B cell (primary cell): ENCODE data around the gene FADS2. TPM values are rescaled to one million over a fixed set of nuclear protein-coding genes. Genes with fewer than 3 reads are reported as not detected.

Experiments
- ATAC-seq: fragments of 200-7000 bp; cut with Tn5 transposase; one replicate; pipeline ENCODE4 v1.10.0; 2021; ENCODE audit warnings: low read depth, mild to moderate bottlenecking, moderate number of reproducible peaks, moderate library complexity
- CTCF ChIA-PET: fragments of 350-600 bp; sonication (Branson Sonifier 250); formaldehyde crosslinking; loops from one replicate; lab custom pipeline; 2021; ENCODE audit warnings: antibody characterized with exemption, inconsistent platforms; lab: Charles Lee
- POLR2A ChIA-PET: fragments of 350-600 bp; sonication (Branson Sonifier 250); formaldehyde crosslinking; loops from one replicate; lab custom pipeline; 2021; ENCODE audit warnings: antibody characterized with exemption; lab: Charles Lee
- DNase-seq: peaks from one replicate; pipeline ENCODE4 v3.0.0; 2013
- H2AFZ ChIP-seq: 2 replicates; pipeline ENCODE4 v1.6.1; 2012; ENCODE audit warnings: mild to moderate bottlenecking, low read depth, low read length; ENCODE audit not compliant: insufficient read depth, poor library complexity, severe bottlenecking
- H3K27ac ChIP-seq, 2 donors: 1 replicate in 1 of 2; 2 replicates in 1 of 2; pipeline ENCODE4 v1.5.1; 2012 to 2013; ENCODE audit warnings: low read length in 2 of 2, mild to moderate bottlenecking in 2 of 2, moderate library complexity in 1 of 2
- H3K27me3 ChIP-seq, 4 experiments: fragments of 200-600 bp in 1 of 4; sonication (generic) in 1 of 4; replicated peaks in 1 of 4; 1 replicate in 2 of 4; 2 replicates in 2 of 4; pipeline versions ENCODE4 v1.6.1 to v1.7.0; 2013 to 2016; ENCODE audit warnings: low read length in 3 of 4, mild to moderate bottlenecking in 2 of 4, mixed read lengths in 1 of 4, moderate library complexity in 1 of 4; ENCODE audit not compliant: insufficient read depth in 4 of 4, control insufficient read depth in 3 of 4; ENCODE audit errors: control extremely low read depth in 1 of 4
- H3K36me3 ChIP-seq, 2 experiments: replicated peaks in 1 of 2; 1 replicate in 1 of 2; 2 replicates in 1 of 2; pipeline versions ENCODE4 v1.6.1 to v1.7.1; 2013; ENCODE audit warnings: low read length in 1 of 2; ENCODE audit not compliant: insufficient read depth in 2 of 2, control insufficient read depth in 1 of 2; ENCODE audit errors: control extremely low read depth in 1 of 2, extremely low read depth in 1 of 2
- H3K4me1 ChIP-seq, 2 donors: fragments of 200-600 bp in 1 of 2; sonication (generic) in 1 of 2; 1 replicate in 1 of 2; 2 replicates in 1 of 2; pipeline versions ENCODE4 v1.5.1 to v1.6.1; 2013 to 2017; ENCODE audit warnings: low read length in 2 of 2; ENCODE audit not compliant: control insufficient read depth in 2 of 2, insufficient read depth in 2 of 2
- H3K4me2 ChIP-seq: replicated peaks from 2 replicates; pipeline ENCODE3; 2012; ENCODE audit warnings: mild to moderate bottlenecking, low read depth, low read length; ENCODE audit not compliant: poor library complexity, severe bottlenecking
- H3K4me3 ChIP-seq, 5 experiments: fragments of 200-600 bp in 1 of 5; sonication (generic) in 1 of 5; 1 replicate in 3 of 5; 2 replicates in 2 of 5; pipeline versions ENCODE4 v1.5.1 to v1.7.0; 2011 to 2016; ENCODE audit warnings: low read length in 4 of 5, mild to moderate bottlenecking in 4 of 5, low read depth in 2 of 5, control low read depth in 1 of 5, moderate library complexity in 1 of 5; ENCODE audit not compliant: insufficient read depth in 1 of 5; ENCODE audit errors: control extremely low read depth in 1 of 5, extremely low read depth in 1 of 5
- H3K79me2 ChIP-seq: fragments of 200-600 bp; sonication (generic); one replicate; pipeline ENCODE4 v1.6.0; 2016; ENCODE audit warnings: low read length; ENCODE audit not compliant: control insufficient read depth, insufficient read depth
- H3K9ac ChIP-seq: fragments of 200-600 bp; sonication (generic); 2 replicates; pipeline ENCODE4 v1.6.1; 2017; ENCODE audit warnings: mild to moderate bottlenecking, low read length, moderate library complexity
- H3K9me3 ChIP-seq, 3 donors: one replicate each; pipeline versions ENCODE4 v1.6.1 to v1.7.1; 2013; ENCODE audit warnings: low read length in 2 of 3; ENCODE audit not compliant: control insufficient read depth in 2 of 3, insufficient read depth in 1 of 3; ENCODE audit errors: control extremely low read depth in 1 of 3
- H4K20me1 ChIP-seq: 2 replicates; pipeline ENCODE4 v1.6.0; 2012; ENCODE audit warnings: mild to moderate bottlenecking, low read length; ENCODE audit not compliant: insufficient read depth, control insufficient read depth, poor library complexity, severe bottlenecking
- H3K27ac Mint-ChIP-seq: one replicate; pipeline ENCODE4 v1.8.0; 2021; ENCODE audit warnings: mixed read lengths
- H3K27me3 Mint-ChIP-seq: one replicate; pipeline ENCODE4 v1.8.0; 2021; ENCODE audit warnings: mixed read lengths
- H3K4me1 Mint-ChIP-seq: one replicate; pipeline ENCODE4 v1.8.0; 2021; ENCODE audit warnings: mixed read lengths
- H3K4me3 Mint-ChIP-seq: one replicate; pipeline ENCODE4 v1.8.0; 2021; ENCODE audit warnings: mixed read lengths
- H3K9me3 Mint-ChIP-seq: one replicate; pipeline ENCODE4 v1.8.0; 2022; ENCODE audit warnings: mixed read lengths; ENCODE audit not compliant: insufficient read depth
- EZH2 ChIP-seq: IDR thresholded peaks from 2 replicates; pipeline ENCODE4 v1.6.1; 2012; ENCODE audit warnings: borderline replicate concordance, low read depth, mild to moderate bottlenecking, moderate library complexity, low read length; ENCODE audit not compliant: insufficient read depth, poor library complexity, severe bottlenecking
- WGBS: methylation state at CpG from one replicate; pipeline ENCODE4 v1.1.5; 2013; ENCODE audit warnings: missing lambda C conversion rate; ENCODE audit not compliant: insufficient coverage; 5-methylcytosine and 5-hydroxymethylcytosine counted together
- intact Hi-C: fragments of 100-400 bp; cut with micrococcal nuclease; formaldehyde crosslinking; loops from one replicate; pipeline ENCODE4 v1.10.0; 2022
- polyA plus RNA-seq: library from polyadenylated mRNA; depleted of rRNA; stranded (reverse); fragments of >200 nt; gene quantifications from 2 replicates; pipeline ENCODE4 v1.2.3, GENCODE V29; 2012
- total RNA-seq, 2 donors: library from RNA; stranded (reverse); fragments of 120-200 nt in 1 of 2; gene quantifications; 1 replicate in 1 of 2; 2 replicates in 1 of 2; pipeline versions ENCODE4 v1.2.3 to v1.2.4, GENCODE V29; 2013 to 2022
- TF ChIP-seq, protein P1 (sequence below): fragments of 200-600 bp; IDR thresholded peaks from one replicate; pipeline ENCODE4 v1.8.0; 2022; ENCODE audit warnings: antibody characterized with exemption, mild to moderate bottlenecking

The FADS2 gene
- total and polyA plus RNA-seq, 2 donors (not counting 1 experiment from before 2014, with no cell fraction given): 1.5 to 5.9 TPM

DNA sequence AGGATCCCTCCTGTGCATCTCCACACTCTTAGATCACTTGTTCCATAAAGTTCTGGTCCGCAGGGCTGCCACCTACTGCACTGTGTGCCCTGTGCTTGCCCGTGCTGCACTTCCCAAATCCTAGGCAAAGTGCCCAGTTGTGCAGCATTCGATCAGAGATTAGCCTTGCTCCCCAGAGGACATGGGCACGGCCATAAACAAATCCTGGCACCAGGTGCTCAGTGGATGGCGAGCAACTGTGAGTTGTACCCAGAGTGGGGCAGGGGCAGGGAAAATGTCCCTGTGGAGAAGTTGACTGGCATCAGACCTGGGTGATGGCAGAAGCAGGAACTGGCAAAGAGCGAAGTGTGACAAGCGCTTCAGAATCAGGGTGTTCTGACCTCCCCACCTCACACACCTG, 4.7 kb downstream of the FADS2 start:
- H3K4me1 Mint-ChIP-seq: peaks cover 34% of the 10 kb centered on the region
- no peaks in the 10 kb centered on the region for H3K79me2 ChIP-seq
- H3K9ac ChIP-seq: no peak overlapping the region
- no peak overlapping the region for H3K4me3 Mint-ChIP-seq
- DNase-seq: no peak
- WGBS: 62% methylated on average over 7 of the region's 7 CpGs
- ChIA-PET CTCF (no interaction called here), POLR2A (no interaction called here)
- H2AFZ ChIP-seq: no peak overlapping the region
- H4K20me1 ChIP-seq: no peaks in the 10 kb centered on the region
- TF ChIP-seq, protein P1, sequence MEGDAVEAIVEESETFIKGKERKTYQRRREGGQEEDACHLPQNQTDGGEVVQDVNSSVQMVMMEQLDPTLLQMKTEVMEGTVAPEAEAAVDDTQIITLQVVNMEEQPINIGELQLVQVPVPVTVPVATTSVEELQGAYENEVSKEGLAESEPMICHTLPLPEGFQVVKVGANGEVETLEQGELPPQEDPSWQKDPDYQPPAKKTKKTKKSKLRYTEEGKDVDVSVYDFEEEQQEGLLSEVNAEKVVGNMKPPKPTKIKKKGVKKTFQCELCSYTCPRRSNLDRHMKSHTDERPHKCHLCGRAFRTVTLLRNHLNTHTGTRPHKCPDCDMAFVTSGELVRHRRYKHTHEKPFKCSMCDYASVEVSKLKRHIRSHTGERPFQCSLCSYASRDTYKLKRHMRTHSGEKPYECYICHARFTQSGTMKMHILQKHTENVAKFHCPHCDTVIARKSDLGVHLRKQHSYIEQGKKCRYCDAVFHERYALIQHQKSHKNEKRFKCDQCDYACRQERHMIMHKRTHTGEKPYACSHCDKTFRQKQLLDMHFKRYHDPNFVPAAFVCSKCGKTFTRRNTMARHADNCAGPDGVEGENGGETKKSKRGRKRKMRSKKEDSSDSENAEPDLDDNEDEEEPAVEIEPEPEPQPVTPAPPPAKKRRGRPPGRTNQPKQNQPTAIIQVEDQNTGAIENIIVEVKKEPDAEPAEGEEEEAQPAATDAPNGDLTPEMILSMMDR: no peak
- no peak for TF ChIP-seq EZH2
- no peak overlapping the region for H3K27ac ChIP-seq
- H3K4me2 ChIP-seq: no peak overlapping the region
- no peaks in the 10 kb centered on the region for H3K36me3 ChIP-seq
- no peak overlapping the region for H3K27ac Mint-ChIP-seq
- H3K9me3 ChIP-seq: peaks cover 0 to 3% (median 0%) of the 10 kb centered on the region in 3 donors
- H3K4me3 ChIP-seq: no peak overlapping the region
- peaks cover 0 to 11% (median 2%) of the 10 kb centered on the region in 4 experiments for H3K27me3 ChIP-seq
- no peaks in the 10 kb centered on the region for H3K9me3 Mint-ChIP-seq
- ATAC-seq: no peak
- intact Hi-C loops: no loop called here
- no peaks in the 10 kb centered on the region for H3K27me3 Mint-ChIP-seq
- peaks cover 24 to 41% of the 10 kb centered on the region in 2 donors for H3K4me1 ChIP-seq

DNA sequence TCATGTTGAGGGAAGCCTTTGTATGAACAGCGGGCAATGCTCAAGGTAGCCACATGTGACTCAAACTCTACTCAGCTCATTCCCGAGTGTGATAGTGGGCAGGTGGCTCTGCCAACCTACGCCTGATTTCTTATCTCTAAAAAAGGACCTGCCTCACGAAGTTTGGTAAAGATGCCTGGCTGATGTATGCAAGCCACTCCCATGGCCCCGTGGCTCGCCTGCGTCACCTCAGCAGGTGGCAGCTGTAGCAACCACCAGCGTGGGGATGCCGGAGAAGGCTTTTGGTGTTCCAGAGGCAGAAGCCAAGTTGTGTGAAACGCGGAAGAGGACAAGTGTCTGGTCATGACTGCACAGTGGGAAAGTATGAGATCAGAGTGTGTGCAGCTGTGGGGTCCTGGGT, 5.4 kb downstream of the FADS2 start:
- POLR2A ChIA-PET: no interaction called here

More for the DNA sequence above, 5.4 kb downstream of the FADS2 start:
- peaks cover 24 to 35% of the 10 kb centered on the region in 2 donors for H3K4me1 ChIP-seq
- H3K27ac Mint-ChIP-seq: peak overlapping the region; percentile 89
- H4K20me1 ChIP-seq: no peaks in the 10 kb centered on the region
- peak overlapping the region in 1 of 2 donors; percentile 68 for H3K27ac ChIP-seq
- peak overlapping the region; percentile 95 for H2AFZ ChIP-seq
- intact Hi-C loops: no loop called here
- TF ChIP-seq EZH2: no peak
- H3K4me1 Mint-ChIP-seq: peaks cover 29% of the 10 kb centered on the region
- H3K36me3 ChIP-seq: no peaks in the 10 kb centered on the region
- peaks cover 0 to 3% (median 0%) of the 10 kb centered on the region in 3 donors for H3K9me3 ChIP-seq
- no peaks in the 10 kb centered on the region for H3K79me2 ChIP-seq
- 78% methylated on average over 9 of the region's 11 CpGs for WGBS
- no peak overlapping the region for H3K4me3 ChIP-seq
- ATAC-seq: peak; percentile 14
- peaks cover 0 to 11% (median 2%) of the 10 kb centered on the region in 4 experiments for H3K27me3 ChIP-seq
- CTCF ChIA-PET: interaction anchor here (0.9 to 2.4 kb wide), 3 partner anchors 36 to 46 kb away, joined by 3 to 6 read pairs (median 6); no protein-coding TSS in a partner anchor
- H3K4me2 ChIP-seq: no peak overlapping the region
- H3K4me3 Mint-ChIP-seq: peak overlapping the region; percentile 61
- H3K9ac ChIP-seq: no peak overlapping the region
- H3K27me3 Mint-ChIP-seq: no peaks in the 10 kb centered on the region
- no peaks in the 10 kb centered on the region for H3K9me3 Mint-ChIP-seq
- DNase-seq: peak; percentile 52
